HL-60 (cell line): ENCODE data around the gene PHACTR3.

Source experiments
- TF ChIP-seq, protein P1 (sequence below): IDR thresholded peaks from one replicate; pipeline ENCODE4 v1.5.1; 2011; ENCODE audit warnings: low read length, control low read depth, inconsistent platforms; ENCODE audit not compliant: insufficient read depth
- TF ChIP-seq, protein P2 (sequence below): IDR thresholded peaks from 2 replicates; pipeline ENCODE4 v1.6.1; 2012; ENCODE audit warnings: low read depth; ENCODE audit not compliant: insufficient replicate concordance

DNA sequence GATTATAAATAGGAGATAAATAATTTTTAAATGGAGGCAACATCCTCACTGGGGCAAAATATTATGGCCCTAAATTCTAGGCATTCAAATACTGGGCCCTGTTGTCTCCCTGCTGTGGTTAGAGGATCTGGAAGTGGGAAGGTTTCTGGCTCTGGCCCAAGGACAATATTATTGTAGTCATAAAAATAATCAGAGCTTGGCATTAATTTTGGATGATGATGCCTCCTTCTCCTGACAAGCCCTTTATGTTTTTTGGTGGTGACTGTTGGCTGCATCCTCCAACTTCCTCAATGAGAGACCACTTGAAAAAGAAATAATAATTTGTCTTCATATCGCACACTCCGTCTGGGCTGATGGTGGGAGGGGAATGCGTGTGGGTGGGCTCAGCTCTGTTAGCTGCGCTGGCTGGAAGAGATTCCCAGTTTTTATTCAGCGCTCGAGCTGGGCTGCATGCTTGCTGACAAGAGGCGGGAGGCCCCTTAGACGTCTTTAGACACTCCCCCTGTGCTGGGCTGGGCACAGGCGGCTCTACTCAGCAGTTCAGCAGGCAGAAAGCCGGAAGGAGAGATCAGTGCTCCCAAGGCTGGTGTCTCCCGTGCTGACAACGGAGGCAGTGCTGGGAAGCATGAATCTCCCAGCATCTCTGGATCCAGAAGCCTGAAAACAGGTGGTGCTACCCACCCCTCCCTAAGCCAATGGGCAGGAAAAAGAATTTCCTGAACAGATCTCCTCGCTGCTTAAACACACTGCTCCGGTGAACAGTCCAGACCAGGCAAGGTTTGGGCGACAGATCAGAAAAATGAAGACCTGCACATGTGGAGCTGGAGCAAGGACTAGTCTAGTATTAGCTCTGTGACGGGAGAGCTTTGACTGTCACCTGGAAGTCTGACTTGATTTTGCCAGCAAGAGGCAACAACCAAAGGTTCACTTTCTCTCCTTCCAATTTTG is 231.4 kb downstream of the PHACTR3 start:
- TF ChIP-seq, protein P1, sequence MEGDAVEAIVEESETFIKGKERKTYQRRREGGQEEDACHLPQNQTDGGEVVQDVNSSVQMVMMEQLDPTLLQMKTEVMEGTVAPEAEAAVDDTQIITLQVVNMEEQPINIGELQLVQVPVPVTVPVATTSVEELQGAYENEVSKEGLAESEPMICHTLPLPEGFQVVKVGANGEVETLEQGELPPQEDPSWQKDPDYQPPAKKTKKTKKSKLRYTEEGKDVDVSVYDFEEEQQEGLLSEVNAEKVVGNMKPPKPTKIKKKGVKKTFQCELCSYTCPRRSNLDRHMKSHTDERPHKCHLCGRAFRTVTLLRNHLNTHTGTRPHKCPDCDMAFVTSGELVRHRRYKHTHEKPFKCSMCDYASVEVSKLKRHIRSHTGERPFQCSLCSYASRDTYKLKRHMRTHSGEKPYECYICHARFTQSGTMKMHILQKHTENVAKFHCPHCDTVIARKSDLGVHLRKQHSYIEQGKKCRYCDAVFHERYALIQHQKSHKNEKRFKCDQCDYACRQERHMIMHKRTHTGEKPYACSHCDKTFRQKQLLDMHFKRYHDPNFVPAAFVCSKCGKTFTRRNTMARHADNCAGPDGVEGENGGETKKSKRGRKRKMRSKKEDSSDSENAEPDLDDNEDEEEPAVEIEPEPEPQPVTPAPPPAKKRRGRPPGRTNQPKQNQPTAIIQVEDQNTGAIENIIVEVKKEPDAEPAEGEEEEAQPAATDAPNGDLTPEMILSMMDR: no peak
- TF ChIP-seq, protein P2, sequence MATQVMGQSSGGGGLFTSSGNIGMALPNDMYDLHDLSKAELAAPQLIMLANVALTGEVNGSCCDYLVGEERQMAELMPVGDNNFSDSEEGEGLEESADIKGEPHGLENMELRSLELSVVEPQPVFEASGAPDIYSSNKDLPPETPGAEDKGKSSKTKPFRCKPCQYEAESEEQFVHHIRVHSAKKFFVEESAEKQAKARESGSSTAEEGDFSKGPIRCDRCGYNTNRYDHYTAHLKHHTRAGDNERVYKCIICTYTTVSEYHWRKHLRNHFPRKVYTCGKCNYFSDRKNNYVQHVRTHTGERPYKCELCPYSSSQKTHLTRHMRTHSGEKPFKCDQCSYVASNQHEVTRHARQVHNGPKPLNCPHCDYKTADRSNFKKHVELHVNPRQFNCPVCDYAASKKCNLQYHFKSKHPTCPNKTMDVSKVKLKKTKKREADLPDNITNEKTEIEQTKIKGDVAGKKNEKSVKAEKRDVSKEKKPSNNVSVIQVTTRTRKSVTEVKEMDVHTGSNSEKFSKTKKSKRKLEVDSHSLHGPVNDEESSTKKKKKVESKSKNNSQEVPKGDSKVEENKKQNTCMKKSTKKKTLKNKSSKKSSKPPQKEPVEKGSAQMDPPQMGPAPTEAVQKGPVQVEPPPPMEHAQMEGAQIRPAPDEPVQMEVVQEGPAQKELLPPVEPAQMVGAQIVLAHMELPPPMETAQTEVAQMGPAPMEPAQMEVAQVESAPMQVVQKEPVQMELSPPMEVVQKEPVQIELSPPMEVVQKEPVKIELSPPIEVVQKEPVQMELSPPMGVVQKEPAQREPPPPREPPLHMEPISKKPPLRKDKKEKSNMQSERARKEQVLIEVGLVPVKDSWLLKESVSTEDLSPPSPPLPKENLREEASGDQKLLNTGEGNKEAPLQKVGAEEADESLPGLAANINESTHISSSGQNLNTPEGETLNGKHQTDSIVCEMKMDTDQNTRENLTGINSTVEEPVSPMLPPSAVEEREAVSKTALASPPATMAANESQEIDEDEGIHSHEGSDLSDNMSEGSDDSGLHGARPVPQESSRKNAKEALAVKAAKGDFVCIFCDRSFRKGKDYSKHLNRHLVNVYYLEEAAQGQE: no peak
